Activated CD8-positive, alpha-beta memory T cell treated with anti-CD3 and anti-CD28 coated beads for 1 hour (primary cell): ENCODE results near the gene PLTP.
"Not testable (repeated sequence)": the region's sequence is repeated elsewhere in the genome, so short reads cannot be mapped to it uniquely, and the experiment has no call there.

ENCODE experiments used
- DNase-seq, 2 donors: peaks; one replicate each; pipeline ENCODE4 v3.0.0-alpha.2; 2020; ENCODE audit warnings: low read depth in 1 of 2; ENCODE audit errors: extremely low read depth in 1 of 2

PLTP gene

DNA sequence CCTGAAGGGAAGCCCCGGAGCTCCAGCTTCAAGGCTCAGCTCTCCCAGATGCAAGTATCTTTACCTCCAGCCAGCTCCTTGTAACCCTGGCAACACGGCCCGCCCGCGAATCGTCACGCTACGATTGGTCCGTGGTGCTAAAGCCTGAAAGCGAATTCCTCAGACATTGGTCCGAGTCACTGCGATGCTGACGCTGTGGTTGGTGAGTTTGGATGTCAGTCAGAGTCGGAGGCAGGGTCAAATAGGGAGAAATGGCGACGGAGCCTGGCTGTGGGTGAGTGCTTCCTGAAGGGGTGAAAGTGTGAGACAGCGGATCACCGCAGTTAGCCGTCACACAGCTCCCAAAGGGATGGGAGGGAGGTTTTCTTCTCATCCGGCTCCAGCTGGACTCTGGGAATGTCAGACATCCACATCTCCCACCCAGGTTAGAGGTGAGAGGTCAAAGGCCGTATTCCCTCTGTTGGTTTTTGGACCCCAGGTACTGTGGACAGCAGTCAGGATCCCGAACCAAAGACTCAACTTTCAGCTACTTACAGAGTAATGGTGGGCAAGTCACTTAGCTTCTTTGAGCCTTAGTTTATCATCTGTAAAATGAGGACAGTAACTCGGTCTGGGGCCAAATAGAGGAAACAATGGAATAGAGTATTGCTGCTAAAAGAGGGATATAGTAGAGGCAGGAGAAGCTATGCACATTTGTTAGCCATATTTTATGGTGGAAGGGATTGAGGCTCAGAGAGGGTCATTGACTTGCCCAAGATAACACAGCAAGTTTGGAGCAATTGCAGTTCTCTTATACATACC, 30.8 kb downstream of the PLTP start, which contains the start of gene ZSWIM1:
Gene ZSWIM1, plus strand, starts transcription at position 240 of the 801 bp plus-strand sequence. CDS start 1,366 bp downstream, outside the sequence.
- DNase-seq = peak; percentile 95 to 97

DNA sequence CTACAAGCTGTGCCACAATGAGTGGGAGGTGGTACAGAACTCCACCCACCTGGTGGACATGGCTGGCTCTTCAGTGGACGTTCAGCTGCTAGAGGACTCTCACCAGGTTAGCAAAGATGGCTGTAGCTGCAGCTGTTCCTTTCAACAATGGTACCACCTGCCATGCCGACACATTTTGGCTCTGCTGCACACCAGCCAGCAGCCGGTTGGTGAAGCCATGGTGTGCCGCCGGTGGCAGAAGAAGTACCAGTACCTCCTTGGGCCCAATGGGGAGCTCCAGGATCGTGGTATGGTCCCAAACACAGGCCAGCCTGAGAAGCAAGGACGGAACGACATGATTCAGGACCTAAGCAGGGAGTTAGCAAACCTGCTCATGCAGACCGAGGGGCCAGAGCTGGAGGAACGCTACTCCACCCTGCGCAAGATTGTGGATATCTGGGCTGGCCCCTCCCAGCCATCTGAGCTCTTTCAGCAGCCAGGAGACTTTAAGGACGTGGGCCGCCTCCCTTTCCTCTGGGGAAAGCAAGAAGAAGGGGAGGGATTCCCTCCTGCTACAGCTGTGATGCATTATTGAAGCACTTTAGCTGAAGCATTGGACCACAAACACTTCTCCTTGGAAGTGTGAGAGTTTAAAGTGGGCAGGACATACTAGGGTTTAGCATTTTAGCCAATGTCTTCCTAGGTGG, 33.7 kb downstream of the PLTP start:
- no peak for DNase-seq

DNA sequence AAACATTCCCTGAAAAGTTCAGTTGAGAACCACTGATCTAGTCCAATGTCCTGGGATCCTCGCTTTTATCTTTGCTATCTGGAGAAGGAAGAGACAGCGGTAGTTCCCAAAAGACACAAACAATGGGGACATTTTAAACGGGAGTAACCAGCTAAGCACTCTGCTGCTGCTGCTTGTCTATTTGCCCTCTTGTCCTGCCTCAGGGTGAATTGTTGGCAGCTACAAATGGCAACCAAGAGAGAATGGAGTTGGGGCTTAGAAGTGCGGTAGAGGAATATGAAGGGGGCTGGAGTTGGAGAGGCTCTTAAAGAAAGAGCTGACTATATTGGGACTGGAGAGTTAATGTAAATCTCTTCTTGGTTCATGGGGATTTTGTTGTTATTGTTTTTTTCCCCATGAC, 37.4 kb downstream of the PLTP start:
- no peak for DNase-seq

DNA sequence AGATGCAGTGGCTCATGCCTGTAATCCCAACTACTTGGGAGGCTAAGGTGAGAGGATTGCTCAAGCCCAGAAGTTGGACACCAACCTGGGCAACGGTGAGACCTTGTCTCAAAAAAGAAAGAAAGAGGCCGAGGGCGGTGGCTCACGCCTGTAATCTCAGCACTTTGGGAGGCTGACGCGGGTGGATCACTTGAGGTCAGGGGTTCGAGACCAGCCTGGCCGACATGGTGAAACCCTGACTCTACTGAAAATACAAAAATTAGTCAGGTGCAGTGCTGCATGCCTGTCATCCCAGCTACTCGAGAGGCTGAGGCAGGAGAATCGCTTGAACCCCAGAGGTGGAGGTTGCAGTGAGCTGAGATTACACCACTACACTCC, 37.9 kb downstream of the PLTP start:
- not testable (repeated sequence) for DNase-seq

DNA sequence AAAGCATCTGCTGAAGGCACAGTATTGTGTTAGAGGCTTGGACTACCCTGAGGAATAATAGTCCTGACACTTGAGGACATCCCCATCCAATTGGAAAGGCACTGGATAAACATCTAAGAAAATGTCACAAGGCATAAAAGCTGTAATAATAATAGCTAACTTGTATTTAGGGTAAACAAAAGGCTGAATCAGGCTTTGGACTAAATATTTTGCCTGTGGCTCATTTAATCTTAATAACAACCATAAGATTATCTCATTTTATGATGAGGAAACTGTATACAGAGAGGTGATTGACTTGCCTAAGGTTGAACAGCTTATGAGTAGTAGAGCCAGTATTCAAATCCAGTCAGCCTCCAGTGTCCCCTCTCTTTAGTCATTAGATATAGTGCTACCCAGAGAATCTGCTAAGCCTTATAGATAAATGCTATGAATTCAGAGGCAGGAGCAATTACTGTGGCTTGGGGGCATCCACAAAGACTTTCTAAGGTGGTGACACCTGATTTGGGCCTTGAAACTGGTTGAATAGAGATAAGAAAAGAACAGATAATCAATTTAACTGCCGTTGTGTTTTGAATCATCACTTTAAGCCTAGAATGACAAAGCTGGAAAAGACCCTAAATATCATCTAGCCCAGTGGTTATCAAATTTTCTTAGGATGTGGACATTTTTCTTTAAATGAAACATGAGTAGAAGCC, 38.4 kb downstream of the PLTP start:
- no peak for DNase-seq

DNA sequence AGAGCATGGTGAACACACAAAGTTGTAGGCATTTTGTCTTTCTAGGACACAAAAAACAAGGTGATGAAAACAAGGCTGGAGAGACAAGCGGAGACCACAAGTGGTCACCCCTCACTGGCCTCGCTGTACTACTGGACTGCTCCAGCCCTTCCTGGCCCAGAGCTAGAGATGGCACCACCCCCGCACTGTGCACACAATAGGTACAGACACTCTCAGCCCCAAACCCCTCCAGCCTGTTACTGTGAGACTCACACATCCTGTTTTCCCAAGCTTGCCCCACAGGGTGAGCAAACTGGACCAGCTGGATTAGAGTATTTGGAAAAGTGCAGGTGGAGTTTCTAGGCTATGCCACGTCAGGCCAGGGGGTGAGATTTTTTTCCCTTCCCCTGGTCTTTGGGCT, 39.3 kb downstream of the PLTP start:
- DNase-seq = no peak

DNA sequence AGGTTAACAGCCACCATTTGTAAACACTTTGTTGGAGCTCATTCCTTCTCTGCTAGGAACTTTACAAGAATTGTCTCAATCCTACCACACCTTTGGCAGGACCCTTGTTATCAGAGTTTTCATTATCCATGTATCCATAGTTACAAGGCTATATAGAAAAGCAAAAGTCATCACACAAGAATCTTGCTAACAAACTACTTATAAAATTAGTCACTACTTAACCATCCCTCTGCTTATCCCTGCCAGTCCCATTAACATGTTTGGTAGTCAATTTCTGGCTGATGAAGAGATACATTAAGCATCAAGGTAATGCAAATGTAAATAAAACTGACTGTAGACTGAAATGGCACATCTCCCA, 44.2 kb downstream of the PLTP start:
- DNase-seq = no peak

DNA sequence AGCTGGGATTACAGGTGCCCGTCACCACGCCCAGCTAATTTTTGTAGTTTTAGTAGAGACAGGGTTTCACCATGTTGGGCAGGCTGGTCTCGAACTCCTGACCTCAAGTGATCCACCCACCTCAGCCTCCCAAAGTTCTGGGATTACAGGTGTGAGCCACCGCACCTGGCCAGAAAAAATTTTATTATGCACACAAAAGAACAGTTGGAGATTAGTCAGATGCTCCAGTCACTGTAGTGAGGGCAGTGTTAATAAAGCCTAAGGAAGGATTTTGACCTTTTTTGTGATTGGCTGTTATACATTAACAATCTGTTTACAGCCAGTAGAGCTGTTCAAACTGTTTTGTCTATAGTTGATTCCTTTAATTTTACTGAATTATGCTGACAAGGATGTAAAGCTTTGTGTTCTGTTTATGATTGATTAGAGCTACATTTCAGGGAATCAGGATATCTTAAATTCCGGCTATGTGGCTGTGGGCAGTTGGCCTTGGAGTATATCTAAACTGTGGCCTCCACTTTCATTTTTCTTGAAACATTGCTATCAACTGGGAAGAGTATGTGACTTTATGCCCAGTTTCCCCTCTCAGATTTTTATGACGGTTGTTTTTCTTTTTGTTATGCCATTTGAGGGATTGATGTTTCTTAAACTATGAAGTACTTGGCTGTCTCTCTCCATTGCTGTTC, 44.7 kb downstream of the PLTP start:
- no peak for DNase-seq

DNA sequence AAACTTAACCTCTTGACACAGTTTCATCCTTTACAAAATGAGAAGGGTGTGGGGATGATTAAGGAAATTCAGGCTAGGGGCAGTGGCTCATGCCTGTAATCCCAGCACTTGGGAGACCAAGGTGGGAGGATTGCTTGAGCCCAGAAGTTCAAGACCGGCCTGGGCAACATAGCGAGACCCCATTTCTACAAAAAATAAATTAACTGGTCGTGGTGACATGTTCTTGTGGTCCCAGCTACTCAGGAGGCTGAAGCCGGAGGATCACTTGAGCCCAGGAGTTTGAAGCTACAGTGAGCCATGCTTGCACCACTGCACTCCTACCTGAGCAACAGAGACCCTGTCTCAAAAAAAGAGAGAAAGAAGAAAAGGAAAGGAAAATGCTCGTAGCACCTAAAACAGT, 45.5 kb downstream of the PLTP start:
- DNase-seq = no peak

DNA sequence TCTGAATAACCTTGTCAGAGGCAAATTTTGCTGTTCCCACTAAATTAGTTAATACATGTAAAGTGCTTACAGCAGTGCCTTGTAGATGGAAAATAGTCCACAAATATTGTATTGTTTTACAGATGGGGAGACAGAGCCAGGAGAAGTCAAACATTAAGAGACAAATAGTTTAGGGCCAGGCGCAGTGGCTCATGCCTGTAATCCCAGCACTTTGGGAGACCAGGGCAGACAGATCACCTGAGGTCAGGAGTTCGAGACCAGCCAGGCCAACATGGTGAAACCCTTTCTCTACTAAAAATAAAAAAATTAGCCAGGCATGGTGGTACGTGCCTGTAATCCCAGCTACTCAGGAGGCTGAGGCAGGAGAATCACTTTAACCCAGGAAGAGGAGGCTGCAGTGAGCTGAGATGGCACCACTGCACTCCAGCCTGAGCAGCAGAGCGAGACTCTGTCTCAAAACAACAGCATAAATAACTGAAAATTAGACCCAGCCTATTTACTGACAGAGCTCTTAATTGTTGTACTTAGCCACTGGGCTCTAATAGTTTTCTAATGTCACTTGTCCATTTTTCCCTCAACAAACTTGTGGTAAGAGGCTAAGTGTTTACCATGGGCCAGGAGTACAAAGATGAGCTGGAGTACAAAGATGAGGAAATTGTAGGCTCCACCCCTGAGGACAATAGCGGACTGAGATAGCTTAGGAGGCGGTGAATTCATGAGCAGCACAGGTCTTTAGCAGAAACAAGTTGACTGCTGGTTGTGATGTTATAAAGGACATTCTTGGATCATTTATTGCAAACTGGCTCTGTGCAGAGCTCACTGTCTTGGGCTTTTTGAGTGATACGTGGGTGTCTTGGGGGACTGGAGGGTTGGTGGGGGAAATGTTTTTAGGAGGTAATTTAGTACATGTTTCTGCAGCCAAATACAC, 48.1 kb downstream of the PLTP start:
- no peak for DNase-seq

DNA sequence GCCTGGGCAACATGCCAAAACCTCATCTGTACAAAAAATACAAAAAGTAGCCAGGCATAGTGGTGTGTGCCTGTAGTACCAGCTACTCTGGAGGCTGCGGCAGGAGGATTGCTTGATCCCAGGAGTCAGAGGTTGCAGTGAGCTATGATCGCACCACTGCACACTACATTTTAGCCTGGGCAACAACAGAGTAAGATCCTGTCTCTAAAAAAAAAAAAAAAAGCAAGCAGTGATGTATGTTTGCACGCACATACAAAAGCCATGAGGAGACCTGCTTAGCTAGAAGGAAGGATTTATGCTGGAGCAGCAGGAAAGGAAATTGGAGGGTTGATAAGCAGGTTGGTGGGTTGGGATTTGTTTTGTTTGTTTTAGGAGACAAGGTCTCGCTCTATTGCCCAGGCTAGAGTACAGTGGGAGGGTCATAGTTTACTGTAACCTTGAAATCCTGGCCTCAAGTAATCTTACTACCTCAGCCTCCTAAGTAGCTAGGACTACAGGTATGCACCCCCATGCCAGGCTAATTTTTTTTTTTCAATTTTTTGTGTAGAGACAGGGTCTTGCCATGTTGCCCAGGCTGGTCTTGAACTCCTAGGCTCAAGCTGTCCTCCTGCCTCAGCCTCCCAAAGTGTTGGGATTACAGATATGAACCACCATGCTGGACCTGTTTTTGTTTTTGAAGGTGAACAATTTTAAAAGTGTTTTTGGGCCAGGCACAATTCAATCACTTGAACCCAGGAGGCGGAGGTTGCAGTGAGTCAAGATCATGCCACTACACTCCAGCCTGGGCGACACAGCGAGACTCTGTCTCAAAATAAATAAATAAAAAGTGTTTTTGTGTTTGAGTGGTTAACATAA, 50.5 kb downstream of the PLTP start:
- DNase-seq = no peak

DNA sequence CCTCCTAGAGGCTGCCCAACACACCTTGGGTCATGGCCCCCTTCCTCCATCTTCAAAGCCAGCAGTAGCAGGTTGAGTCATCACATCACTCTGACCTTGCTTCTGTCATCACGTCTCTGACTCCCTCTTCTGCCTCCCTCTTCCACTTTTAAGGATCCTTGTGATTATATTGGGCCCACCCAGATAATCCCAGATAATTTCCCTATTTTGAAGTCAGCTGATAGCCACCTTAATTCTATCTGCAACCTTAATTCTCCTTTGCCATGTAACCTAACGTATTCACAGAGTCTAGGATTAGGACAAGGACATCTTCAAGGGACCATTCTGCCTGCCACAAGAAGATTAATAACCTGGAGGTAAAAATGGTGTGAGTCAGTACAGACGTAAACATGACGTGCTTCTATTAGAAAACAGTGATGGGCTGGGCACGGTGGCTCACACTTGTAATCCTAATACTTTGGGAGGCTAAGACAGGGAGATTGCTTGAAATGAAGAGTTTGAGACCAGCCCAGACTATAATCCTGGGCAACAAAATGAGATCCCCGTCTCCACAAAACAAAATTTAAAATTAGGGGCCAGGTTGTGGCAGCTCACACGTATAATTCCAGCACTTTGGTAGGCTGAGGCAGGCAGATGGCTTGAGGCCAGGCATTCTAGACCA, 51.3 kb downstream of the PLTP start:
- no peak for DNase-seq

DNA sequence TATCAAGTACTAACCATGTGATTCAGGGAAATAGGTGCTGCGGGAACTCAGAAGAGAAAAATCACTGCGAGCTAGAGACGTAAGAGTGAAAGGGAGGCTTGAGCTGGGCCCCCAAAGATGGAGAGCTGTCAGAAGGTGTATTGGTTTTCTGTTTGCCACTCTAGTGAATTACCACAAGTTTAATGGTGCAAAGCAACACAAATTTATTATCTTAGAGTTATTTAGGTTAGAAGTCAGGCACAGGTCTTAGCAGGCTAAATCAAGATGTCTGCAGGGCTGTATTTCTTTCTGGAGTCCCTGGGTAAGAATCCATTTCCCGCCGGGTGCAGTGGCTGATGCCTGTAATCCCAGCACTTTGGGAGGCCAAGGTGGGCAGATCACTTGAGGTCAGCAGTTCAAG, 52.0 kb downstream of the PLTP start:
- DNase-seq = no peak

DNA sequence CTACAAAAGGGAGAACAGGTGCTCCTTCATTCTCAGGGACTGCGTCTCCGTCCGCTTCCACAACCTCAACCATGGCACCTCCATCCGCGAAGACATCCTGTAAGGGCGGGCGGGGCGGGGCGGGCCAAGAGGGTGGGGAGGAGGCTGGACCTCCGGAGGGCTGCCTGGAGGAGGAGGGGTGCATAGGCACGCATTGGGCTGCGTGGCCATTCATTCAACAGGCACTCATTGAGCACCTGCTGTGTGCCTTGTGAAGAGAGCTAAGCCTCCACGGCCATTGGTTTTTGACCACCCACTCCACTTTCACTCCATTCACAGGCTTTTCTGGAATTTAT, 54.1 kb downstream of the PLTP start:
- DNase-seq = no peak

DNA sequence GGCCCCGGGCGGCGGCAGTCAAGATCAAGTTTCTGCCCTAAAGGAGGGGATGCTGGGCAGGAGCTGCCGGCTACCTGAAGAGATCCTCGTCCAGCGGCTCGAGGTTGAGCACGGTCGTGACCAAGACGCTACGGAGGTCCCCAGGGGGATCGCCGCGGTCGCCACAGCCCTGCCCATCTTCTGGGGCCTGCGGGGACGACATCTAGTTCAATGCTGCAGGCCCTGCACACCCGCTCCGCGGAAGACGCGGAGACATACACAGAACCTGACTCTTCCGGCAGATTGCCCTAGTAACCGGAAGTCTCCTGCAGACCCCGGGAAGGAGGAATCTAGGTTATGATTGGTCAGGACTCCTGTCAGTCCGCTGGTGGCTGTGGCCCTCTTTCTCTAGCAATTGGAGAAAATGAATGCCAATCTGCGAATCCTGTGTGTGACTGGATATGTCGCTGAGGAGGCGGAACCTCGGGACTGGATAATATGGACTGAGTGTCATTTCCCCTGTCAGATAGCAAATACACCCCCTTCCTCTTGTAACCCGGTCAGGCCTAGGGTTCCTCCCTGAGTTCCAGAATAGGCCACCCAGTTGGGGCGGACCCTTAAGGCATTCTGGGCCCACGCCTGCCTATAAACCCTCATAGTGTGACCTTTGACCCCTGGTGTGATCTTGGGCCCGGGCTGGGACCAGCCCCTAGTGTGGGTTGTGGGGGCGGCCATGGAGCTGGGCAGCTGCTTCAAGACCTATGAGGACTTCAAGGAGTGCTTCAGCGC, 54.7 kb downstream of the PLTP start, which contains the start of the genes ACOT8 and ZSWIM3:
Gene ACOT8, minus strand, starts transcription at position 279 of the 768 bp plus-strand sequence. Its CDS starts 77 bp downstream, at position 202.
Gene ZSWIM3, plus strand, starts transcription at position 501 of the 768 bp plus-strand sequence. Its CDS starts 212 bp downstream, at position 713.
- peak; percentile 71 to 91 for DNase-seq

DNA sequence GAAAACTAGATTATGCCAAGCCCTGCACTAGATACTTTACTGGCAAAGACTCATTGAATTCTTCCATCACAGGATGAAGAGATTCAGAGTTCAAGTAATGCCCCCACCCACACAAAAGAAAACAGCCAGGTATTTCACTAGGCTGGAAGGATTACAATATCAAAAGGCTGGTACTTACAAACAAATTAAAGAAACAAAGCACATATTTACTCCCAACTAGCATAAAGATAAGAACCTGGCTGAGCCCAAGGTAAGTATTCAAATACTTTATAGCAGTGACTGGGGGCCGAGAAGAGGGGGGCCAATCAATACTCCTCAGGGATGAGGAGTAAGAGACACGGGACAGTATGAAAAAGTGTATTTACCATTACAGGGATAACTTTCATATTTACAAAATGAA, 58.5 kb downstream of the PLTP start:
- no peak for DNase-seq

DNA sequence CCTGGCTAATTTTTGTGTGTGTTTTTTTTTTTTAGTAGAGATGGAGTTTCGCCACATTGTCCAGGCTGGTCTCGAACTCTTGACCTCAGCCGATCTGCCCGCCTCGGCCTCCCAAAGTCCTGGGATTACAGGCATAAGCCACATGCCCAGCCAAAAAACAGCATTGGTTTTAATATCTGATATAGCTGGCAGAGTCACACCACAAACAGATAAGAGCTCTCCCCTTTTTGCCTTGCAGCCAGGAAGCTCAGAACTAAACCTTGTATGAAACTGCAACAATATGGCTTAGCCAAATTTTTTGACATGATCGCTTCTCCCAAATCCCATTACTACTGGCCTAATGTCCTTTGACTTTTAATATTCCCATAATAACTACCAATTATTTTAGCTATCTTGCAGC, 59.6 kb downstream of the PLTP start:
- no peak for DNase-seq

DNA sequence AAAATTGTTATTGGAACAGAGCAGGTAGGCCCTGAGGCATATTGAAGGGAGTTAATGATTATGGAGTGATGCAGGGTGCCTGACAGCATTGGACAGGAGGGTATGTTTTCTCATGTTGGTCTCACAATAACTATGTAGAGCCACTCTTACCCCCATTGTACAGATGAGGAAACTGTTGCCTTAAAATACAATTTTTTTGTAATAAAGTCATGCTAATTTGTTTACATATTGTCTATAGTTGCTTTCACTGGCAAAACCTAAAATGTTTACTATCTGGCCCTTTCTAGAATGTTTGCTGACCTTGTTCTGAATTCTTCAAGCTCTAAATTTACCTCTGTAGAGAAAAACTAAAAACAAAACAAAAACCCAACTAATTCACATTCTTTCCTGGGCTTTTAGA, 60.5 kb downstream of the PLTP start:
- DNase-seq = no peak
